Jurkat, Clone E6-1 (cell line): ENCODE data around the gene IRF9. TPM values are rescaled to one million over a fixed set of nuclear protein-coding genes. Genes with fewer than 3 reads are reported as not detected.

Source experiments
- DNase-seq: peaks from one replicate; pipeline ENCODE4 v3.0.0-alpha.2; 2011; ENCODE audit warnings: low read depth, low spot score
- H3K4me3 ChIP-seq: 2 replicates; pipeline ENCODE4 v1.5.1; 2011; ENCODE audit warnings: mild to moderate bottlenecking, low read length, control low read depth, moderate library complexity
- polyA plus RNA-seq: library from polyadenylated mRNA; unstranded; fragments of >200 nt; gene quantifications from one replicate; pipeline ENCODE4 v1.2.1, GENCODE V29; 2012; ENCODE audit warnings: missing spikeins; ENCODE audit not compliant: insufficient read length, insufficient read depth

IRF9 gene, protein sequence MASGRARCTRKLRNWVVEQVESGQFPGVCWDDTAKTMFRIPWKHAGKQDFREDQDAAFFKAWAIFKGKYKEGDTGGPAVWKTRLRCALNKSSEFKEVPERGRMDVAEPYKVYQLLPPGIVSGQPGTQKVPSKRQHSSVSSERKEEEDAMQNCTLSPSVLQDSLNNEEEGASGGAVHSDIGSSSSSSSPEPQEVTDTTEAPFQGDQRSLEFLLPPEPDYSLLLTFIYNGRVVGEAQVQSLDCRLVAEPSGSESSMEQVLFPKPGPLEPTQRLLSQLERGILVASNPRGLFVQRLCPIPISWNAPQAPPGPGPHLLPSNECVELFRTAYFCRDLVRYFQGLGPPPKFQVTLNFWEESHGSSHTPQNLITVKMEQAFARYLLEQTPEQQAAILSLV
- polyA plus RNA-seq, result 21.2 TPM

DNA sequence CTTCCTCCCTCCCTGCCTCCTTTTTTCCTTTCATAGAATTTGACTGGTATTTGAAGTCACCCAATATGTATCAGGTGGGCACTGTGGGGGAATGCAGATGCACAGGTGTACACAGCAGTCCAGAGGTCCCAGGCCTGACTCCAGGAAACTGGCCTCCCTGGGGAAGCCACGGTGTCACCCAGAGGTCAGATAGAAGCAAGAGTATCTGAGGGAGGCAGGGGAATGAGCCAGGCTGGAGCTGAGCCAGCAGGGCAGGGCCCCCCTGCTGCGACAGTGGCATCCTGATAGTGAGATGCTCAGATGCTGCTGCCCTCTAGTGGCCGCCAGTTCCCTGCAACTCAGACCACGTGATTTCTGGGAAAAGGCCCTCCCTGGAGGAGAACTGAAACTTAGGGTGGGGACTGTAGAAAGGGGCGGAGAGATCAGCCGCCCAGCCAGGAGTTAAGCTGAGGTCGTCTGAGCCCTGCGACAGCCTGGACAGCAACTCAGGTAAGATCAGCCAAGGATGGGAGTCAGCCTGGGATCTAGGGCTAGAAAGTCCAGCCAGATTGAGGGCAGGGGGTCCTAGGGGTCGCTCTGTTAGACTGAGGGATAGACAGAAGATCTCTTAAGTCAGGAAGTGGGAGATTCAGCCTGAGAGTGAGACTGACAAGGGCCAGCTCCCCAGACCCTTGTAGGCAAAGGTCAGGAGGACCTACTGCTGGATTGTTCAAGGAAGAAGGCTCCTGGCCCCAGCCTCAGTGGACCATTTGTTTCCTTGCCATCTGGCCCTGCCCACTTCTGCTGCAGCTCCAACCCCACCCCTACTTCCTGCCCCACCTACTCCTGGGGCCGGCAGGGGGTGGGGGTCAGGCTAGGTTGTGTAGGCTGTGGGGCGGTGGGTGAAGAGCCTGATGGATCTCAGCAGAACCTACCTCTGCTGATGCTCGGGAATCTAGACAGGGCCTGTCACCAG lies at the start of gene IRF9:
TSS of gene IRF9 (plus strand) at position 416 of the 955 bp plus-strand sequence. CDS start 880 bp downstream, outside the sequence.
- H3K4me3 ChIP-seq, result peak within 1 kb of the TSS; percentile 67
- DNase-seq, result peak; percentile 93

DNA sequence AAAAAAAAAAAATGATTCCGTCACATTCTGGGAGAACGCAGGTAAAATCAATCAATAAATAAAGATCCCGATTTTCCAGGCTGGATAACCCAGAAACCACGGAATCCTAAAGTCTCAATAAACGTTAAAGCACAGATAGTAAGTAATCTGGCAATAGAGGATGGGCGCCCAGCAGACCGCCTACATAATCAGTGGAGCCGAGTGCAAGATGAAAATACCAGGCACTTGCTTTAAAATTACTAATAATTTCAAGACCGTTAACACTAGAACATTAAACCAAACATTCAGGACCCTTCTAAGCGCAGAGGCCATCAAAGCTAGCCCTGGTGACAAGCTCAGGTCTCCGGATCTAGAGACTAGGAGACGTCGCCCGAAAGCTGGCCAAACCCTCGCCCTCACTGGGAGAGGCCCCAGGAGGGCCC lies 47.7 kb upstream of the IRF9 start:
- H3K4me3 ChIP-seq, result peak overlapping the region; percentile 60
- DNase-seq, result no peak

DNA sequence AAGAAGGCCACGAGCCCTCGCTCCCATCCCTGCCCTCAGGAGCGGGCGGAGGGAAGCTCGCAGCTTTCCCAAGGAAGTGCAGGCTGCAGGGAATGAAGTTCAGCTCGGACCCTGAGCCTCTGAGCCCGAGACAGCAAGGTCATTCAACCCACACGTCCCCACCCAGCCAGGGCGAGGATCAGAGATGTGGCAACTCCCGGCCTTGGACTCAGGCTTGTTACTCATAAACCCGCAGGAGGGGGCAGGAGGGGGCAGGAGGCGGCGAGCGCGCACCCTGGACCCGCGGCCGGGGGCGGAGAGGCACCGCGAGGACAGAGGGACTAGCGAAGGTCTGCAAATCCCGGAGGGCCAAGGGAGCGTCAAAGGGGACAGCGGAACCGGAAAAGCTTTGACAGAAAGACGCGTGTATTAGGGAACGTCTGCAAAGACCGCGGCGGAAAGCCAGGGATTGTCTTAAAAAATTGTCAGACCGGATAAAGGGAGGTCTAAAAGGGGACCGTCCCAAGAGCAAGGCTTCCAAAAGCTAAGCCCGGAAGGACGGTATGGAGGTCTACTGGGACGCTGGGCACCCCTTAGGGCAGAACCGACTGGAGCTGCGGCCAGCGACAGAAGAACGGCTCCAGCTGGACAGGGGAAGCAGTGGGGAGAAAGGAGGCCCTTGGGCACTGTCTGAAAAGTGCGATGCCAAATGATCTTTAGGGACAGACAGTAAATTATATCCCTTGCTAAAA lies 47.1 kb upstream of the IRF9 start:
- peak; percentile 88 for DNase-seq
- peak overlapping the region; percentile 60 for H3K4me3 ChIP-seq

GRCh38 chr14:24114532-24115421 lies 46.3 kb upstream of the IRF9 start, which contains the start of the genes DCAF11 and NRL:
DCAF11 (plus strand) TSS chr14:24114777; CDS start chr14:24115595, 818 bp downstream.
NRL (minus strand) TSS chr14:24114949; CDS start chr14:24082848, 32,101 bp downstream.
- peak; percentile 100 for DNase-seq
- H3K4me3 ChIP-seq, result peak within 1 kb of the TSS; percentile 60

DNA sequence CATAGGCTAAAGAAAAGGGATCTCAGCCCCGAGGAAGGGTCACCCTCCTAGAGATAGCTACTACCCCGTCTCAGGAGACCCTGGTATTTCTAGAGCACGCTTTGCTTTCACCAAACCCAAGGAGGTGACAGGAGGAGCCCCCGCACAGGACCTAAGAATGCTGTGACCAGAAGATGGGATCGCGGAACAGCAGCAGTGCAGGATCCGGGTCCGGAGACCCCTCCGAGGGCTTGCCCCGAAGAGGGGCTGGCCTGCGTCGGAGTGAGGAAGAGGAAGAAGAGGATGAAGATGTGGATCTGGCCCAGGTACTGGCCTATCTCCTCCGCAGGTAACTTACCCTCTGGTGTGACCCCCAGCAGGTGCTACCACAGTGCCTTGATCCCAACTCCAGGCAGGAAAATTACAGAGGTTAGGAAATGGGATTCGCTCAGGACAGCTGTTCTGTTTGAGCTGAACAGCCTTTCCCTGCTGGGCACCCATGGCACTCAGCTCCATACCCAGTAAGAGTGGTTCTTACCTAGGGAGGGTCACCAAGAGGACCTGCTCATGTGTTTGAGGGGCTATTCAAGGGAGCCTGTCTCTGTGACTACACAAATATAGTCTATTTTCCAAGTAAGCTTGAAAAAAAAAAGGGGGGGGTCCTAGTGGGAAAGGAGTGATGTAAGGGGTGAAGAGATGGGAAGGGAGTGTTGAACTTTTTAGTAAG lies 45.5 kb upstream of the IRF9 start:
- peak overlapping the region; percentile 60 for H3K4me3 ChIP-seq
- no peak for DNase-seq

DNA sequence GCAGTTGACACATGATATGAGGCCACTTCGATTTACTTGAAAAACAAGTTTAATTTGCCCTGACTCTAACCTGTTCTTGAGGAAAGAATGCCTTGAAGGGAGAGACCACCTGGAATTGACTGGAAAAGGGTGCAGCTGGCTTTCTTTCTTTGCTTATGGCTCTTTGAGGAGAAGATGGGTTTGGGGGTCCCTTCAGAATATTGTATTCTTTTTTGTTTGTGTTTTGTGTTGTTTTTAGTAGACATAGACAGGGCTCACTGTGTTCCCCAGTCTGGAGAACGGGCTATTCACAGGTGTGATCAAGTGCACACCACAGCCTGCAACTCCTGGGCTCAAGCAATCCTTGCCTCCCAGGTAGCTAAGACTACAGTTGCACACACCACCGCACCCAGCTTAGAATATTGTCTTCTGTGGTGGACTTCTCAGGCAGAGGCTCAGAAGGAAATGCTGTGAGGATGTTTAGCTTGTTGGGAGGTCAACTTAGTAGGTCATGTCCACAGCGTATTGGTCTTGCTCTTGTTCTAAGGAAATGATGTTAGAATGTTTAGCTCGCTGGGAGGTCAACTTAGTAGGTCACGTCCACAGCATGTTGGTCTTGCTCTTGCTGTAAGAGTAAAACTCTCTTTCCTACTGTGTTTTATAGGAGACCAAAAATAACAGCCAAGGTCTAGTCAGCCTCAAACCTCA lies 44.8 kb upstream of the IRF9 start:
- DNase-seq, result no peak
- H3K4me3 ChIP-seq, result no peak overlapping the region; the same call in 1 of the 2 replicates

- H3K4me3 ChIP-seq, result no peak overlapping the region
- DNase-seq, result no peak
These were observed 43.9 kb upstream of the IRF9 start for GRCh38 chr14:24117179-24117578.

GRCh38 chr14:24119691-24120090 lies 41.4 kb upstream of the IRF9 start:
- no peak for DNase-seq

DNA sequence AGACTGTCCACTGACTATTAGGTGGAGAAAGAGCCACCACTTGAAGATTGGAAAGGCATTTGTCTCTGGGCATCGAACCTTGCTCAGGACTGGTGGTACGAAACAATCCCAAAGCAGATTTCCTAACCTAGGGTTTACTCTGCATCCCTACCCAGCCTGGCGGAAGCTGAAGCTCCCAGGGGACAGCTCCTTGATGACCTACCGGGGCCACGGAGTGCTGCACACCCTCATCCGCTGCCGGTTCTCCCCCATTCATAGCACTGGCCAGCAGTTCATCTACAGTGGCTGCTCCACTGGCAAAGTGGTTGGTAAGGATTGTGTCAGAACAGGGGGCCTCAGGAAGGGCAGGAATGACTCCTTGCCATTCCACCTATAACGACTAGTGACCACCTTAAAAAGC lies 39.9 kb upstream of the IRF9 start:
- no peak overlapping the region for H3K4me3 ChIP-seq
- DNase-seq, result no peak

More at GRCh38 chr14:24119691-24120090, 41.4 kb upstream of the IRF9 start:
- H3K4me3 ChIP-seq, result no peak overlapping the region

DNA sequence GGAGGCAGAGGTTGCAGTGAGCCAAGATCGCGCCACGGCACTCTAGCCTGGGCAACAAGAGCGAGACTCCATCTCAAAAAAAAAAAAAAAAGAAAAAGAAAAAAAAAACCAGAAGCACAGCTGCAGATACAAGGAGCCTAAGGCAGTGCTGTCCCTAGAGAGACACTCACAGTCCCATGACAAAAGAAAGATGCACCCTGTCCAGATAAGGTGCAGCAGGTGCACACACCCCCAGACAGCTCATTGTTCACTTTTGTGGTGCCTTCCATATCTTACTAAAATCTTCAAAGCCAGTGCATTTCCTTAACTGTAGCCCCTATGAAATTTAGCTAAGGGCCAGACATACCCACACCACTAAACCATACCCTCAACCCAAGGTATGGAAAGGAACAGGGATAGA lies 38.6 kb upstream of the IRF9 start:
- no peak for DNase-seq
- H3K4me3 ChIP-seq, result no peak overlapping the region

GRCh38 chr14:24122898-24123297 lies 38.2 kb upstream of the IRF9 start:
- no peak for DNase-seq
- no peak overlapping the region for H3K4me3 ChIP-seq

DNA sequence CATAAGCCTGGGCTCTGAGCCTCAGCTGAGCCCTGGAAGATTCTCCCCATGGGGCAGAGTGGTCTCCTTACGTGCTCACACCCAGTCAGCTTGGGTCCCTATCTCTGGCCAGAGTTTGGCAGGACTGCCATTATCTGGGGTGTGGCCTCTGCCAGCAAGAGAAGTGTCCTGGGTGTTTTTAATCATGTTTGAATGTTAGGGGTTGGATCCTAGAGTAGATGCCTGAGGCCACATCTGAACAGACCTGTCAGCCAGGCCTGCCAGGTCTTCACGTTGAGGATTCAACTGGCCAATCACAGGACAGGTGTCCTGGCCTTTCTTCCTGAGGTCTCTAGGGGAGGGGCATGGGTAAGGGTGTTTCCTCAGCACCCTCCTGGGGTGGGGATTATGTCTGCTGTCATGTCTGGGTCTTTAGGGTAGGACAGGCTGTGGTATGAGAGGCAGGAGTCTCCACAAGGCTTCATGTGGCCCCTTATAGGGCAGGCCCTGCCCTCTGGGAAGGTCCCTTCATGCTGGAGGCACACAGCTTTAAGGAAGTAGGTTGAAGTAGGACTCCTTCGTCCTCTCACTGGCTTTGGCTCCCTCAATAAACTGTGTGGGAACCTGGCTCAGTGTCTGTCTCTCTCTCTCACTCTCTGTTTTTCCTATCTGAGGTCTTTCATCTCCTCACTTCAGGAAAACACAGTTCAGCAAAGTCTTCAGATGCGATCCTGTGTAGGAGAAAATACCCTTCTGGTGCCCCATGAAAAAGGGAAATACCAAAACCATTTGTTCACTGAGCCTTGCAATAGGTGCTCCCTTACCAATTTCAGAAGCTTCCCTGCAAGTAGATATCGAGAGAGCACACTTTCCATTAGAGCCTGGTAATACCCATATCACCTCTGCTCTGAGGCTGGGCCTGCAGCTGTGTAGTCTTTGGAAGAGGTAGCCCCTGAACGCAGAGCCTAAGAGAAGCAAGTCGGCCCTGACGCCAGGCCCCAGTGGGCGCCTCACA lies 37.3 kb upstream of the IRF9 start:
- no peak overlapping the region for H3K4me3 ChIP-seq
- no peak for DNase-seq

GRCh38 chr14:24126939-24127338 lies 34.1 kb upstream of the IRF9 start:
- DNase-seq, result no peak
- no peak overlapping the region for H3K4me3 ChIP-seq

DNA sequence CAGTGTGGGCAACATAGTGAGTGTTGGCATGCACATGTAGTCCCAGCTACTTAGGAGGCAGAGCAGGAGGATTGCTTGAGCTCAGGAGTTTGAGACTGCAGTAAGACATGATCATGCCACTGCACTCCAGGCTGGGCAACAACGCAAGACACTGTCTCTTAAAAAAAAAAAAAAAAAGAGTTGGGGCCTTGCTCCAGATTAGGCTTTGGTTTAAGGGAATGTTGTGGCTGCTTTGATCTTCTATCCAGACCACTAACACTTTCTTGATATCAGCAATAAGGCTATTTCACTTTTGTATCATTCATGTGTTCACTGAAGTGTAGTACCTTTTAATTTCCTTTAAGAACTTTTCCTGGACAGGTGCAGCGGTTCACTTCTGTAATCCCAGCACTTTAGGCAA lies 33.4 kb upstream of the IRF9 start:
- no peak overlapping the region for H3K4me3 ChIP-seq
- DNase-seq, result no peak

GRCh38 chr14:24129410-24129998 lies 31.6 kb upstream of the IRF9 start:
- DNase-seq, result no peak
- no peak overlapping the region for H3K4me3 ChIP-seq

DNA sequence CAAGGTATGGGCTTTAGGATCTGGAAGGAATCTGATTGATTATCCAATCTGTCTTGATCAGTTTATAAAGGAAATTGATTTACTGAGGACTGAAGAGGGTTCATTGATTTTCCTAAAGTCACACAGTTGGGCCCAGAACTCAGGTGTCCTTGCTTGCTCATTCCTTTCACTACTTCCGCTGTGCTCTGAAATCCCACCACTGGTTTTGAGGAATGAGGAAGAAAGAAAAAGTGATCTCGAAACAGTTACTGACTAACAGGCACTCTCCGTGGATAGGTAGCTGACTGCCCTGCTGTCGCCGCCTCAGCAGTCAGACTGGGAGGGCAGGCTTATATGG lies 30.7 kb upstream of the IRF9 start, which contains the start of gene FITM1:
TSS of gene FITM1 (plus strand) at position 280 of the 337 bp plus-strand sequence. CDS start 905 bp downstream, outside the sequence.
- H3K4me3 ChIP-seq, result no peak within 1 kb of the TSS

More for the DNA sequence above, 30.7 kb upstream of the IRF9 start, which contains the start of gene FITM1:
- no peak for DNase-seq
